Stimulated activated CD8-positive, alpha-beta memory T cell treated with anti-CD3 and anti-CD28 coated beads, Interleukin-15, amount 100 ng/mL, for 1 hour (primary cell): ENCODE data around the gene PODXL.
A peak's percentile ranks its signal among the peaks of the same experiment; 100 is the strongest.
"Not testable (repeated sequence)": the region's sequence is repeated elsewhere in the genome, so short reads cannot be mapped to it uniquely, and the experiment has no call there.

Source experiments
- DNase-seq: peaks from one replicate; pipeline ENCODE4 v3.0.0-alpha.2; 2020; ENCODE audit warnings: low read depth

PODXL gene

GRCh38 chr7:131508754-131509486, 47.5 kb downstream of the PODXL start:
- no peak for DNase-seq

- DNase-seq: peak; percentile 75
Observed at GRCh38 chr7:131507592-131508331, 48.7 kb downstream of the PODXL start.

GRCh38 chr7:131506597-131506996, 49.8 kb downstream of the PODXL start:
- no peak for DNase-seq

GRCh38 chr7:131505636-131506557, 50.5 kb downstream of the PODXL start:
- DNase-seq: no peak

GRCh38 chr7:131505037-131505620, 51.3 kb downstream of the PODXL start:
- DNase-seq: not testable (repeated sequence)

- DNase-seq: no peak
Observed at GRCh38 chr7:131504157-131504899, 52.1 kb downstream of the PODXL start.

GRCh38 chr7:131503639-131504038, 52.8 kb downstream of the PODXL start:
- no peak for DNase-seq

- no peak for DNase-seq
Observed at GRCh38 chr7:131502810-131503508, 53.5 kb downstream of the PODXL start.

GRCh38 chr7:131501930-131502685, 54.3 kb downstream of the PODXL start:
- no peak for DNase-seq

- DNase-seq: peak; percentile 19
Observed at GRCh38 chr7:131501422-131501821, 55.0 kb downstream of the PODXL start.

- no peak for DNase-seq
Observed at GRCh38 chr7:131500357-131500756, 56.1 kb downstream of the PODXL start.

- no peak for DNase-seq
Observed at GRCh38 chr7:131499801-131500200, 56.6 kb downstream of the PODXL start.

- no peak for DNase-seq
Observed at GRCh38 chr7:131498237-131498885, 58.1 kb downstream of the PODXL start.

GRCh38 chr7:131497454-131497853, 59.0 kb downstream of the PODXL start:
- no peak for DNase-seq

- DNase-seq: no peak
Observed at GRCh38 chr7:131495669-131496498, 60.5 kb downstream of the PODXL start.

- no peak for DNase-seq
Observed at GRCh38 chr7:131494182-131494581, 62.2 kb downstream of the PODXL start.

GRCh38 chr7:131493581-131493980, 62.8 kb downstream of the PODXL start:
- no peak for DNase-seq

GRCh38 chr7:131493081-131493480, 63.3 kb downstream of the PODXL start:
- no peak for DNase-seq
